Measurements from ENCODE around the gene IPCEF1. TPM values are rescaled to one million over a fixed set of nuclear protein-coding genes. Genes with fewer than 3 reads are reported as not detected.

The IPCEF1 gene
- polyA plus RNA-seq, 1 donor from 2014 or later, result 3.9 TPM

DNA sequence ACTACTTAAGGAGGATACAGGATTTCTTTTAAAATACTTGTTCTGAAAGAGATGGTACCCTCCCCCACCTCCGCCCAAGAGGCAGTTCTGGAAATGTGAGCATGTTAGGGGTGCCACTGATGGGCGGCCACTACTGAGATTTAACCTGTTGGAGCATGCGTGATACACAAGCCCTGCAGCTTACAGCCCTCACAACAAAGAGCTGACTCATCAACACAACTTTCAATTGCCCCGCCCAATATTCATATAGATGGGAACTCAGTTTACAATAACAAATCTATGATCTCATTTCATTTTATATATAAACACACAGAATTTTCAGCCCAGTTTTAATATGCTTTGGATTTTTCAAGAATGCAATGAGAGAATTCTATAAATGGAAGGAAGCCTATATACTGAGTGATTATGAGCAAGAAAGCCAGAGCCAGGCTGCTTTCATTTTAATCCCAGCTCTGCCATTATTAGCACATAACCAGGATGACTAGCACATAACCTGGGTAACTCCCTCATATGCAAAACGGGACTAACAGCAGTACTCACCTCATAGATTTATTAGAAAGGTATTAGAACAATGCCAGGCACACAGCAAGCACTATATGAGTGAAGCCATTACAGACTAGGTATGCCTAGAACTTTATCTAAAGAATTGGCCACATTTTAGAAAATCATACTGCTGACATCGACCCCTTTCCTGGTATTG lies 45.6 kb upstream of the IPCEF1 start:
- no peaks in the 10 kb centered on the region for H3K79me2 ChIP-seq (replicated peaks; ENCODE audit: insufficient read depth, low read length)
- H3K4me2 ChIP-seq (ENCODE audit: low read length), result no peak overlapping the region

DNA sequence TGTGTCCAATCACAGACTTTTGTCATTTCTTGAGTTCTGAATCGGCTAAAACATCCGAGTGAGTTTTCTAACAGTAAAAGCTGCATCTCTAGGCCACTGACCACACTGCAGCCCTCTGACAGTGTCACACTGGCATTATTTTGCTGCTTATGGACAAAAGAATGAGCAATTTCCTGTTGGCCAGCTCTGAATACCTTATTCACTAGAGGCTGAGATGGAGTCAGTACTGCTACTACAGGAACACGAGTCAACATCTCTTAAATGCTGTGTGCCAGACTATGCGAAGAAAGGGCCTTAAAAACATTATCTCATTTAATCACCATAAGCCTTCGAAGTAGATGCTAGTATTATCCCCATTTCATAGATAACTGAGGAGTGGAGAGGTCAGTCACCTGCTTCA lies 42.5 kb upstream of the IPCEF1 start:
- Histone ChIP-seq H2AFZ (ENCODE audit: low read depth, low read length) (no peak overlapping the region), H3F3A (ENCODE audit: insufficient read depth, low read length, poor library complexity, severe bottlenecking) (no peaks in the 10 kb centered on the region), H3K9me3 (ENCODE audit: low read length) (no peaks in the 10 kb centered on the region), H3K4me2 (ENCODE audit: low read length) (no peak overlapping the region), H3K4me3 (ENCODE audit: low read length) (no peak overlapping the region), H3K36me3 (ENCODE audit: insufficient read depth, low read length) (no peaks in the 10 kb centered on the region), H3K27ac (ENCODE audit: low read length) (no peak overlapping the region), H4K20me1 (ENCODE audit: insufficient read depth) (no peaks in the 10 kb centered on the region), H3K9ac (ENCODE audit: low read length) (no peak overlapping the region), H3K79me2 (replicated peaks; ENCODE audit: insufficient read depth, low read length) (no peaks in the 10 kb centered on the region), H3K27me3 (ENCODE audit: insufficient read depth, low read depth, low read length) (no peaks in the 10 kb centered on the region), H3K9me2 (ENCODE audit: insufficient read depth, low read length) (no peaks in the 10 kb centered on the region)
- TF ChIP-seq REST (IDR thresholded peaks at IDR 0.05; ENCODE audit: borderline replicate concordance), result no peak
- no peak for TF ChIP-seq TAF1 (IDR thresholded peaks at IDR 0.05; ENCODE audit: low read depth)
- TF ChIP-seq MXI1 (conservative IDR thresholded peaks at IDR 0.05; ENCODE audit: poor library complexity, severe bottlenecking), result no peak
- no peak for TF ChIP-seq RAD21 (conservative IDR thresholded peaks at IDR 0.05)
- TF ChIP-seq EP300 (conservative IDR thresholded peaks at IDR 0.05; ENCODE audit: poor library complexity, severe bottlenecking), result no peak
- no peak for TF ChIP-seq POLR2AphosphoS5 (IDR thresholded peaks at IDR 0.05)
- no peak for TF ChIP-seq SMC3 (conservative IDR thresholded peaks at IDR 0.05; ENCODE audit: poor library complexity)
- no peak for TF ChIP-seq EZH2 (IDR thresholded peaks at IDR 0.05; ENCODE audit: borderline replicate concordance, insufficient read depth, low read length, poor library complexity, severe bottlenecking)

More for the DNA sequence above, 45.6 kb upstream of the IPCEF1 start:
- Histone ChIP-seq H2AFZ (ENCODE audit: low read depth, low read length) (no peak overlapping the region), H3F3A (ENCODE audit: insufficient read depth, low read length, poor library complexity, severe bottlenecking) (no peaks in the 10 kb centered on the region), H3K27ac (ENCODE audit: low read length) (no peak overlapping the region), H3K36me3 (ENCODE audit: insufficient read depth, low read length) (no peaks in the 10 kb centered on the region), H3K27me3 (ENCODE audit: insufficient read depth, low read depth, low read length) (no peaks in the 10 kb centered on the region), H3K4me3 (ENCODE audit: low read length) (no peak overlapping the region), H3K9ac (ENCODE audit: low read length) (no peak overlapping the region), H3K9me2 (ENCODE audit: insufficient read depth, low read length) (no peaks in the 10 kb centered on the region), H4K20me1 (ENCODE audit: insufficient read depth) (no peaks in the 10 kb centered on the region), H3K9me3 (ENCODE audit: low read length) (no peaks in the 10 kb centered on the region)
- TF ChIP-seq EZH2 (IDR thresholded peaks at IDR 0.05; ENCODE audit: borderline replicate concordance, insufficient read depth, low read length, poor library complexity, severe bottlenecking) (no peak), SMC3 (conservative IDR thresholded peaks at IDR 0.05; ENCODE audit: poor library complexity) (no peak), RAD21 (conservative IDR thresholded peaks at IDR 0.05) (no peak), REST (IDR thresholded peaks at IDR 0.05; ENCODE audit: borderline replicate concordance) (no peak), POLR2AphosphoS5 (IDR thresholded peaks at IDR 0.05) (no peak), MXI1 (conservative IDR thresholded peaks at IDR 0.05; ENCODE audit: poor library complexity, severe bottlenecking) (no peak), TAF1 (IDR thresholded peaks at IDR 0.05; ENCODE audit: low read depth) (no peak), EP300 (conservative IDR thresholded peaks at IDR 0.05; ENCODE audit: poor library complexity, severe bottlenecking) (no peak)
- TF ChIP-seq, protein P1, sequence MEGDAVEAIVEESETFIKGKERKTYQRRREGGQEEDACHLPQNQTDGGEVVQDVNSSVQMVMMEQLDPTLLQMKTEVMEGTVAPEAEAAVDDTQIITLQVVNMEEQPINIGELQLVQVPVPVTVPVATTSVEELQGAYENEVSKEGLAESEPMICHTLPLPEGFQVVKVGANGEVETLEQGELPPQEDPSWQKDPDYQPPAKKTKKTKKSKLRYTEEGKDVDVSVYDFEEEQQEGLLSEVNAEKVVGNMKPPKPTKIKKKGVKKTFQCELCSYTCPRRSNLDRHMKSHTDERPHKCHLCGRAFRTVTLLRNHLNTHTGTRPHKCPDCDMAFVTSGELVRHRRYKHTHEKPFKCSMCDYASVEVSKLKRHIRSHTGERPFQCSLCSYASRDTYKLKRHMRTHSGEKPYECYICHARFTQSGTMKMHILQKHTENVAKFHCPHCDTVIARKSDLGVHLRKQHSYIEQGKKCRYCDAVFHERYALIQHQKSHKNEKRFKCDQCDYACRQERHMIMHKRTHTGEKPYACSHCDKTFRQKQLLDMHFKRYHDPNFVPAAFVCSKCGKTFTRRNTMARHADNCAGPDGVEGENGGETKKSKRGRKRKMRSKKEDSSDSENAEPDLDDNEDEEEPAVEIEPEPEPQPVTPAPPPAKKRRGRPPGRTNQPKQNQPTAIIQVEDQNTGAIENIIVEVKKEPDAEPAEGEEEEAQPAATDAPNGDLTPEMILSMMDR (IDR thresholded peaks at IDR 0.05; ENCODE audit: poor library complexity, severe bottlenecking), result no peak
